GM23338 (cell line): Measurements from ENCODE around the gene ZNF333. TPM values are rescaled to one million over a fixed set of nuclear protein-coding genes. Genes with fewer than 3 reads are reported as not detected.

Source experiments
- ATAC-seq: fragments of 200-7000 bp; cut with Tn5 transposase; 3 replicates; pipeline ENCODE4 v1.9.1; 2020
- DNase-seq: peaks from one replicate; pipeline ENCODE4 v3.0.0-alpha.2; 2015; ENCODE audit warnings: low spot score
- H2AFZ ChIP-seq: fragments of 200-600 bp; sonication (generic); 2 replicates; pipeline ENCODE4 v1.8.0; 2016; ENCODE audit warnings: antibody characterized with exemption, mild to moderate bottlenecking, moderate library complexity
- H3F3A ChIP-seq: fragments of 200-600 bp; sonication (generic); replicated peaks from 2 replicates; pipeline ENCODE4 v1.8.0; 2017; ENCODE audit warnings: antibody characterized with exemption, mixed run types, low read depth
- H3K27ac ChIP-seq: fragments of 200-600 bp; sonication (generic); 2 replicates; pipeline ENCODE4 v1.6.1; 2016; ENCODE audit warnings: low read depth
- H3K27me3 ChIP-seq: fragments of 200-600 bp; sonication (generic); 2 replicates; pipeline ENCODE4 v1.8.0; 2016; ENCODE audit warnings: mild to moderate bottlenecking, mixed run types, moderate library complexity; ENCODE audit not compliant: insufficient read depth
- H3K36me3 ChIP-seq: fragments of 200-600 bp; sonication (generic); 2 replicates; pipeline ENCODE4 v1.8.0; 2016; ENCODE audit warnings: mild to moderate bottlenecking; ENCODE audit not compliant: insufficient read depth
- H3K4me1 ChIP-seq: fragments of 200-600 bp; sonication (generic); 2 replicates; pipeline ENCODE4 v1.8.0; 2016; ENCODE audit warnings: mild to moderate bottlenecking, moderate library complexity; ENCODE audit not compliant: insufficient read depth
- H3K4me2 ChIP-seq: fragments of 200-600 bp; sonication (generic); 2 replicates; pipeline ENCODE4 v1.7.1; 2017; ENCODE audit warnings: mixed run types
- H3K4me3 ChIP-seq: fragments of 200-600 bp; sonication (generic); 2 replicates; pipeline ENCODE4 v1.6.1; 2016; ENCODE audit warnings: mixed run types
- H3K79me2 ChIP-seq: fragments of 200-600 bp; sonication (generic); replicated peaks from 2 replicates; pipeline ENCODE4 v1.8.0; 2017; ENCODE audit warnings: mild to moderate bottlenecking; ENCODE audit not compliant: insufficient read depth
- H3K9me2 ChIP-seq: fragments of 200-600 bp; sonication (generic); 2 replicates; pipeline ENCODE4 v1.8.0; 2017; ENCODE audit not compliant: insufficient read depth
- H4K20me1 ChIP-seq: fragments of 200-600 bp; sonication (generic); replicated peaks from 2 replicates; pipeline ENCODE4 v1.8.0; 2017; ENCODE audit warnings: mild to moderate bottlenecking; ENCODE audit not compliant: insufficient read depth
- H3K27ac Mint-ChIP-seq: 2 replicates; pipeline ENCODE4 v1.8.0; 2020; ENCODE audit warnings: inconsistent platforms, mild to moderate bottlenecking, moderate library complexity, mixed read lengths
- H3K27me3 Mint-ChIP-seq: 3 replicates; pipeline ENCODE4 v1.8.0; 2022; ENCODE audit warnings: low read depth, mild to moderate bottlenecking, moderate library complexity, mixed read lengths, inconsistent platforms; ENCODE audit not compliant: insufficient read depth, poor library complexity
- H3K36me3 Mint-ChIP-seq: 3 replicates; pipeline ENCODE4 v1.8.0; 2021; ENCODE audit warnings: low read depth, mild to moderate bottlenecking, inconsistent platforms, moderate library complexity, mixed read lengths
- H3K4me1 Mint-ChIP-seq: 3 replicates; pipeline ENCODE4 v1.8.0; 2020; ENCODE audit warnings: mild to moderate bottlenecking, inconsistent platforms, mixed read lengths
- H3K4me3 Mint-ChIP-seq: 3 replicates; pipeline ENCODE4 v1.8.0; 2021; ENCODE audit warnings: moderate library complexity, mild to moderate bottlenecking, inconsistent platforms, mixed read lengths
- H3K9me3 Mint-ChIP-seq: 3 replicates; pipeline ENCODE4 v1.8.0; 2020; ENCODE audit warnings: moderate library complexity, mild to moderate bottlenecking, inconsistent platforms, mixed read lengths
- CREB1 ChIP-seq: fragments of 250-450 bp; sonication (Bioruptor Pico); IDR thresholded peaks from 2 replicates; pipeline ENCODE4 v1.5.0; 2020; ENCODE audit warnings: low read depth, mild to moderate bottlenecking, moderate library complexity
- EZH2 ChIP-seq: fragments of 200-600 bp; sonication (generic); IDR thresholded peaks from one replicate; pipeline ENCODE4 v1.8.0; 2017; ENCODE audit warnings: antibody characterized with exemption, mild to moderate bottlenecking, low read depth; ENCODE audit not compliant: unreplicated experiment
- EZH2phosphoT487 ChIP-seq: fragments of 200-600 bp; sonication (generic); IDR thresholded peaks from one replicate; pipeline ENCODE4 v1.8.1; 2018; ENCODE audit warnings: antibody characterized with exemption; ENCODE audit not compliant: unreplicated experiment
- JUNB ChIP-seq: IDR thresholded peaks from one replicate; pipeline ENCODE4 v1.6.1; 2016; ENCODE audit warnings: antibody characterized with exemption; ENCODE audit not compliant: unreplicated experiment
- POLR2AphosphoS5 ChIP-seq: IDR thresholded peaks from 2 replicates; pipeline ENCODE4 v1.6.1; 2016; ENCODE audit warnings: antibody characterized with exemption, low read depth
- REST ChIP-seq: IDR thresholded peaks from one replicate; pipeline ENCODE4 v1.6.1; 2018; ENCODE audit warnings: antibody characterized with exemption; ENCODE audit not compliant: unreplicated experiment
- STAT1 ChIP-seq: IDR thresholded peaks from one replicate; pipeline ENCODE4 v1.6.1; 2016; ENCODE audit warnings: antibody characterized with exemption; ENCODE audit not compliant: unreplicated experiment
- ZNF114 ChIP-seq: fragments of 250-450 bp; sonication (Bioruptor Pico); IDR thresholded peaks from 2 replicates; pipeline ENCODE4 v1.5.0; 2020; ENCODE audit warnings: mild to moderate bottlenecking, moderate library complexity
- ZNF331 ChIP-seq: fragments of 250-450 bp; sonication (Bioruptor Pico); IDR thresholded peaks from 2 replicates; pipeline ENCODE4 v1.5.0; 2020; ENCODE audit warnings: low read depth, mild to moderate bottlenecking, moderate library complexity
- polyA plus RNA-seq: library from polyadenylated mRNA; unstranded; fragments of >200 nt; fragmentation: Nextera tagmentation; extraction: Ambion mirVana; gene quantifications from 2 replicates; pipeline ENCODE4 v1.2.1, GENCODE V29; 2016
- total RNA-seq: library from RNA; depleted of rRNA; stranded (reverse); fragments of >200 nt; shearing (Covaris generic); gene quantifications from 2 replicates; pipeline ENCODE4 v1.2.3, GENCODE V29; 2014
- TF ChIP-seq, protein P1 (sequence below): fragments of 250-450 bp; sonication (Bioruptor Pico); IDR thresholded peaks from 2 replicates; pipeline ENCODE4 v1.5.0; 2020; ENCODE audit warnings: mild to moderate bottlenecking, moderate library complexity
- TF ChIP-seq, protein P2 (sequence below): IDR thresholded peaks from 2 replicates; pipeline ENCODE4 v1.6.1; 2016; ENCODE audit warnings: antibody characterized with exemption
- TF ChIP-seq, protein P3 (sequence below), 2 experiments: fragments of 200-600 bp in 1 of 2; sonication (generic) in 1 of 2; conservative IDR thresholded peaks; 2 replicates each; pipeline versions ENCODE4 v1.5.1 to v1.6.1; 2016 to 2017; ENCODE audit warnings: antibody characterized with exemption in 2 of 2, low read depth in 2 of 2, mild to moderate bottlenecking in 2 of 2, moderate library complexity in 1 of 2

The ZNF333 gene
- total and polyA plus RNA-seq, 2 experiments from 2014 or later = 7.2 to 21.6 TPM

- no peak for TF ChIP-seq EZH2phosphoT487
- TF ChIP-seq CREB1 (CRISPR knock-in tag) = no peak
- no peak for TF ChIP-seq ZNF114
- TF ChIP-seq, protein P1, sequence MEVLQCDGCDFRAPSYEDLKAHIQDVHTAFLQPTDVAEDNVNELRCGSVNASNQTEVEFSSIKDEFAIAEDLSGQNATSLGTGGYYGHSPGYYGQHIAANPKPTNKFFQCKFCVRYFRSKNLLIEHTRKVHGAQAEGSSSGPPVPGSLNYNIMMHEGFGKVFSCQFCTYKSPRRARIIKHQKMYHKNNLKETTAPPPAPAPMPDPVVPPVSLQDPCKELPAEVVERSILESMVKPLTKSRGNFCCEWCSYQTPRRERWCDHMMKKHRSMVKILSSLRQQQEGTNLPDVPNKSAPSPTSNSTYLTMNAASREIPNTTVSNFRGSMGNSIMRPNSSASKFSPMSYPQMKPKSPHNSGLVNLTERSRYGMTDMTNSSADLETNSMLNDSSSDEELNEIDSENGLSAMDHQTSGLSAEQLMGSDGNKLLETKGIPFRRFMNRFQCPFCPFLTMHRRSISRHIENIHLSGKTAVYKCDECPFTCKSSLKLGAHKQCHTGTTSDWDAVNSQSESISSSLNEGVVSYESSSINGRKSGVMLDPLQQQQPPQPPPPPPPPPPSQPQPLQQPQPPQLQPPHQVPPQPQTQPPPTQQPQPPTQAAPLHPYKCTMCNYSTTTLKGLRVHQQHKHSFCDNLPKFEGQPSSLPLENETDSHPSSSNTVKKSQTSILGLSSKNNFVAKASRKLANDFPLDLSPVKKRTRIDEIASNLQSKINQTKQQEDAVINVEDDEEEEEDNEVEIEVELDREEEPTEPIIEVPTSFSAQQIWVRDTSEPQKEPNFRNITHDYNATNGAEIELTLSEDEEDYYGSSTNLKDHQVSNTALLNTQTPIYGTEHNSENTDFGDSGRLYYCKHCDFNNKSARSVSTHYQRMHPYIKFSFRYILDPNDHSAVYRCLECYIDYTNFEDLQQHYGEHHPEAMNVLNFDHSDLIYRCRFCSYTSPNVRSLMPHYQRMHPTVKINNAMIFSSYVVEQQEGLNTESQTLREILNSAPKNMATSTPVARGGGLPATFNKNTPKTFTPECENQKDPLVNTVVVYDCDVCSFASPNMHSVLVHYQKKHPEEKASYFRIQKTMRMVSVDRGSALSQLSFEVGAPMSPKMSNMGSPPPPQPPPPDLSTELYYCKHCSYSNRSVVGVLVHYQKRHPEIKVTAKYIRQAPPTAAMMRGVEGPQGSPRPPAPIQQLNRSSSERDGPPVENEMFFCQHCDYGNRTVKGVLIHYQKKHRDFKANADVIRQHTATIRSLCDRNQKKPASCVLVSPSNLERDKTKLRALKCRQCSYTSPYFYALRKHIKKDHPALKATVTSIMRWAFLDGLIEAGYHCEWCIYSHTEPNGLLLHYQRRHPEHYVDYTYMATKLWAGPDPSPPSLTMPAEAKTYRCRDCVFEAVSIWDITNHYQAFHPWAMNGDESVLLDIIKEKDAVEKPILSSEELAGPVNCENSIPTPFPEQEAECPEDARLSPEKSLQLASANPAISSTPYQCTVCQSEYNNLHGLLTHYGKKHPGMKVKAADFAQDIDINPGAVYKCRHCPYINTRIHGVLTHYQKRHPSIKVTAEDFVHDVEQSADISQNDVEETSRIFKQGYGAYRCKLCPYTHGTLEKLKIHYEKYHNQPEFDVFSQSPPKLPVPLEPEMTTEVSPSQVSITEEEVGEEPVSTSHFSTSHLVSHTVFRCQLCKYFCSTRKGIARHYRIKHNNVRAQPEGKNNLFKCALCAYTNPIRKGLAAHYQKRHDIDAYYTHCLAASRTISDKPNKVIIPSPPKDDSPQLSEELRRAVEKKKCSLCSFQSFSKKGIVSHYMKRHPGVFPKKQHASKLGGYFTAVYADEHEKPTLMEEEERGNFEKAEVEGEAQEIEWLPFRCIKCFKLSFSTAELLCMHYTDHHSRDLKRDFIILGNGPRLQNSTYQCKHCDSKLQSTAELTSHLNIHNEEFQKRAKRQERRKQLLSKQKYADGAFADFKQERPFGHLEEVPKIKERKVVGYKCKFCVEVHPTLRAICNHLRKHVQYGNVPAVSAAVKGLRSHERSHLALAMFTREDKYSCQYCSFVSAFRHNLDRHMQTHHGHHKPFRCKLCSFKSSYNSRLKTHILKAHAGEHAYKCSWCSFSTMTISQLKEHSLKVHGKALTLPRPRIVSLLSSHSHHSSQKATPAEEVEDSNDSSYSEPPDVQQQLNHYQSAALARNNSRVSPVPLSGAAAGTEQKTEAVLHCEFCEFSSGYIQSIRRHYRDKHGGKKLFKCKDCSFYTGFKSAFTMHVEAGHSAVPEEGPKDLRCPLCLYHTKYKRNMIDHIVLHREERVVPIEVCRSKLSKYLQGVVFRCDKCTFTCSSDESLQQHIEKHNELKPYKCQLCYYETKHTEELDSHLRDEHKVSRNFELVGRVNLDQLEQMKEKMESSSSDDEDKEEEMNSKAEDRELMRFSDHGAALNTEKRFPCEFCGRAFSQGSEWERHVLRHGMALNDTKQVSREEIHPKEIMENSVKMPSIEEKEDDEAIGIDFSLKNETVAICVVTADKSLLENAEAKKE (CRISPR knock-in tag) = no peak
- TF ChIP-seq STAT1 = no peak
- TF ChIP-seq, protein P2, sequence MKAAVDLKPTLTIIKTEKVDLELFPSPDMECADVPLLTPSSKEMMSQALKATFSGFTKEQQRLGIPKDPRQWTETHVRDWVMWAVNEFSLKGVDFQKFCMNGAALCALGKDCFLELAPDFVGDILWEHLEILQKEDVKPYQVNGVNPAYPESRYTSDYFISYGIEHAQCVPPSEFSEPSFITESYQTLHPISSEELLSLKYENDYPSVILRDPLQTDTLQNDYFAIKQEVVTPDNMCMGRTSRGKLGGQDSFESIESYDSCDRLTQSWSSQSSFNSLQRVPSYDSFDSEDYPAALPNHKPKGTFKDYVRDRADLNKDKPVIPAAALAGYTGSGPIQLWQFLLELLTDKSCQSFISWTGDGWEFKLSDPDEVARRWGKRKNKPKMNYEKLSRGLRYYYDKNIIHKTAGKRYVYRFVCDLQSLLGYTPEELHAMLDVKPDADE = no peak
- TF ChIP-seq, protein P3, sequence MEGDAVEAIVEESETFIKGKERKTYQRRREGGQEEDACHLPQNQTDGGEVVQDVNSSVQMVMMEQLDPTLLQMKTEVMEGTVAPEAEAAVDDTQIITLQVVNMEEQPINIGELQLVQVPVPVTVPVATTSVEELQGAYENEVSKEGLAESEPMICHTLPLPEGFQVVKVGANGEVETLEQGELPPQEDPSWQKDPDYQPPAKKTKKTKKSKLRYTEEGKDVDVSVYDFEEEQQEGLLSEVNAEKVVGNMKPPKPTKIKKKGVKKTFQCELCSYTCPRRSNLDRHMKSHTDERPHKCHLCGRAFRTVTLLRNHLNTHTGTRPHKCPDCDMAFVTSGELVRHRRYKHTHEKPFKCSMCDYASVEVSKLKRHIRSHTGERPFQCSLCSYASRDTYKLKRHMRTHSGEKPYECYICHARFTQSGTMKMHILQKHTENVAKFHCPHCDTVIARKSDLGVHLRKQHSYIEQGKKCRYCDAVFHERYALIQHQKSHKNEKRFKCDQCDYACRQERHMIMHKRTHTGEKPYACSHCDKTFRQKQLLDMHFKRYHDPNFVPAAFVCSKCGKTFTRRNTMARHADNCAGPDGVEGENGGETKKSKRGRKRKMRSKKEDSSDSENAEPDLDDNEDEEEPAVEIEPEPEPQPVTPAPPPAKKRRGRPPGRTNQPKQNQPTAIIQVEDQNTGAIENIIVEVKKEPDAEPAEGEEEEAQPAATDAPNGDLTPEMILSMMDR (conservative IDR thresholded peaks at IDR 0.05; ENCODE audit: low read depth in 2 of 2) = no peak
- no peak for TF ChIP-seq REST
- TF ChIP-seq POLR2AphosphoS5 = no peak
- no peak for TF ChIP-seq ZNF331 (CRISPR knock-in tag)
- no peak for TF ChIP-seq JUNB
- TF ChIP-seq EZH2 = no peak
- no peak overlapping the region for H3K27ac ChIP-seq
- Mint-ChIP-seq H3K4me3 (no peak overlapping the region), H3K36me3 (no peaks in the 10 kb centered on the region), H3K9me3 (peaks cover 17% of the 10 kb centered on the region), H3K4me1 (no peaks in the 10 kb centered on the region), H3K27ac (no peak overlapping the region), H3K27me3 (peaks cover 4% of the 10 kb centered on the region)
- no peak overlapping the region for H3K4me2 ChIP-seq
- H3K36me3 ChIP-seq = no peaks in the 10 kb centered on the region
- H3K4me1 ChIP-seq = no peaks in the 10 kb centered on the region
- no peaks in the 10 kb centered on the region for H4K20me1 ChIP-seq
- H3K9me2 ChIP-seq = no peaks in the 10 kb centered on the region
- DNase-seq (no peak), ATAC-seq (no peak)
- no peaks in the 10 kb centered on the region for H3K79me2 ChIP-seq
- no peak overlapping the region for H3K4me3 ChIP-seq
- no peaks in the 10 kb centered on the region for H3K27me3 ChIP-seq
- H3F3A ChIP-seq = no peaks in the 10 kb centered on the region
- H2AFZ ChIP-seq = no peak overlapping the region
Measured at GRCh38 chr19:14683439-14683838, 6.4 kb upstream of the ZNF333 start.
